Neural cell (in vitro differentiated cells): ENCODE results near the gene TBC1D8. TPM values are rescaled to one million over a fixed set of nuclear protein-coding genes. Genes with fewer than 3 reads are reported as not detected.

Source experiments
- H2AFZ ChIP-seq: fragments of 200-600, 300-800 bp; sonication (generic), shearing (Covaris generic); 2 replicates; pipeline ENCODE4 v1.6.0; 2014; ENCODE audit warnings: low read depth, mild to moderate bottlenecking, antibody characterized with exemption, low read length, moderate library complexity
- H3F3A ChIP-seq: fragments of 200-600 bp; shearing (Covaris generic); 2 replicates; pipeline ENCODE4 v1.6.1; 2016; ENCODE audit warnings: mild to moderate bottlenecking, moderate library complexity, mixed read lengths, antibody characterized with exemption, low read length; ENCODE audit not compliant: insufficient read depth, poor library complexity, severe bottlenecking
- H3K27ac ChIP-seq: fragments of 200-600, 300-800 bp; sonication (generic), shearing (Covaris generic); 2 replicates; pipeline ENCODE4 v1.5.1; 2014; ENCODE audit warnings: mild to moderate bottlenecking, low read length, moderate library complexity
- H3K27me3 ChIP-seq: fragments of 300-800, 200-600 bp; sonication (generic), shearing (Covaris generic); 2 replicates; pipeline ENCODE4 v1.6.0; 2014; ENCODE audit warnings: mild to moderate bottlenecking, low read depth, low read length, moderate library complexity; ENCODE audit not compliant: insufficient read depth
- H3K36me3 ChIP-seq: fragments of 300-800, 200-600 bp; sonication (generic), shearing (Covaris generic); 2 replicates; pipeline ENCODE4 v1.5.1; 2014; ENCODE audit warnings: mild to moderate bottlenecking, antibody characterized with exemption, low read length, moderate library complexity; ENCODE audit not compliant: insufficient read depth
- H3K4me2 ChIP-seq: fragments of 300-800, 200-600 bp; sonication (generic), shearing (Covaris generic); 2 replicates; pipeline ENCODE4 v1.6.0; 2014; ENCODE audit warnings: mild to moderate bottlenecking, low read length
- H3K4me3 ChIP-seq: fragments of 300-800, 200-600 bp; sonication (generic), shearing (Covaris generic); 2 replicates; pipeline ENCODE4 v1.5.1; 2014; ENCODE audit warnings: mild to moderate bottlenecking, low read length, moderate library complexity
- H3K79me2 ChIP-seq: fragments of 200-600 bp; shearing (Covaris generic); replicated peaks from 2 replicates; pipeline ENCODE4 v1.6.0; 2014; ENCODE audit warnings: mild to moderate bottlenecking, low read length, moderate library complexity; ENCODE audit not compliant: insufficient read depth
- H3K9ac ChIP-seq: fragments of 300-800, 200-600 bp; sonication (generic), shearing (Covaris generic); 2 replicates; pipeline ENCODE4 v1.6.1; 2016; ENCODE audit warnings: mild to moderate bottlenecking, low read length, mixed read lengths
- H3K9me2 ChIP-seq: fragments of 200-600 bp; shearing (Covaris generic); 2 replicates; pipeline ENCODE4 v1.6.1; 2016; ENCODE audit warnings: mild to moderate bottlenecking, low read length, mixed read lengths; ENCODE audit not compliant: insufficient read depth
- H3K9me3 ChIP-seq: fragments of 200-600, 300-800 bp; sonication (generic), shearing (Covaris generic); 2 replicates; pipeline ENCODE4 v1.6.1; 2016; ENCODE audit warnings: mild to moderate bottlenecking, mixed run types, low read length, moderate library complexity, mixed read lengths
- H4K20me1 ChIP-seq: fragments of 200-600 bp; shearing (Covaris generic); 2 replicates; pipeline ENCODE4 v1.6.1; 2016; ENCODE audit warnings: mild to moderate bottlenecking, mixed run types; ENCODE audit not compliant: insufficient read depth
- EP300 ChIP-seq: fragments of 450-650 bp; conservative IDR thresholded peaks from 2 replicates; pipeline ENCODE4 v1.6.1; 2014; ENCODE audit warnings: antibody characterized with exemption, mild to moderate bottlenecking, moderate library complexity; ENCODE audit not compliant: poor library complexity, severe bottlenecking
- EZH2 ChIP-seq: fragments of 200-600, 300-800 bp; shearing (Covaris generic), sonication (generic); IDR thresholded peaks from 2 replicates; pipeline ENCODE4 v1.6.1; 2014; ENCODE audit warnings: antibody characterized with exemption, low read length, borderline replicate concordance, mild to moderate bottlenecking; ENCODE audit not compliant: insufficient read depth, poor library complexity, severe bottlenecking
- MXI1 ChIP-seq: fragments of 450-650 bp; conservative IDR thresholded peaks from 2 replicates; pipeline ENCODE4 v1.6.1; 2014; ENCODE audit warnings: antibody characterized with exemption, mild to moderate bottlenecking; ENCODE audit not compliant: poor library complexity, severe bottlenecking
- POLR2AphosphoS5 ChIP-seq: IDR thresholded peaks from 2 replicates; pipeline ENCODE4 v1.6.1; 2012
- RAD21 ChIP-seq: fragments of 450-650 bp; conservative IDR thresholded peaks from 2 replicates; pipeline ENCODE4 v1.6.1; 2014; ENCODE audit warnings: antibody characterized with exemption, mild to moderate bottlenecking, moderate library complexity
- SMC3 ChIP-seq: fragments of 450-650 bp; conservative IDR thresholded peaks from 2 replicates; pipeline ENCODE4 v1.6.1; 2014; ENCODE audit warnings: antibody characterized with exemption, mild to moderate bottlenecking, moderate library complexity; ENCODE audit not compliant: poor library complexity
- TAF1 ChIP-seq: IDR thresholded peaks from 2 replicates; pipeline ENCODE4 v1.6.1; 2012; ENCODE audit warnings: low read depth
- polyA plus RNA-seq: library from polyadenylated mRNA; depleted of rRNA; stranded (reverse); fragments of >200 nt; gene quantifications from 2 replicates; pipeline ENCODE4 v1.2.3, GENCODE V29; 2014
- TF ChIP-seq, protein P1 (sequence below): IDR thresholded peaks from 2 replicates; pipeline ENCODE4 v1.6.1; 2012; ENCODE audit warnings: borderline replicate concordance
- TF ChIP-seq, protein P2 (sequence below): fragments of 450-650 bp; IDR thresholded peaks from 2 replicates; pipeline ENCODE4 v1.5.1; 2014; ENCODE audit warnings: antibody characterized with exemption, mild to moderate bottlenecking, moderate library complexity; ENCODE audit not compliant: poor library complexity, severe bottlenecking

The TBC1D8 gene
- polyA plus RNA-seq, 1 donor from 2014 or later = 5.3 TPM

DNA sequence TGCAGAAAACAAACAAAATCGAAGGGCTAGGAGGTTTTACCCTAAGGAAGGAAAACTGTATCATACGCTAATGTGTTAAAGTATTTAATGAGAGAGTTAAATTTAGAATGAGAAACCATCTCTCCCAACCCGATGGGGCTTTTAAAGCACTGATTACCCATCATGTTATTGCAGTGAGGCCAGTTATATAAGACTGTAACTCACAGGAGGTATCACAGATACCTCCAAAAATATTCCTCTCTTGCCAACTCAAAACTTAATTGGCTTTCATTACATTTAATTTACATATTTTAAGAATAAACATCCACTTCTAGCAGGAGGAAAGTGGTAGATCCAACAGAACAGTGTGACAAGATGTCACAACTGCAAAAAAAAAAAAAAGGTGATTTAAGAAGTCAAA lies 92.8 kb downstream of the TBC1D8 start:
- Histone ChIP-seq H3F3A (no peaks in the 10 kb centered on the region), H2AFZ (no peak overlapping the region), H3K4me2 (no peak overlapping the region), H3K9ac (no peak overlapping the region), H3K27me3 (no peaks in the 10 kb centered on the region), H3K4me3 (no peak overlapping the region), H3K9me2 (no peaks in the 10 kb centered on the region), H3K36me3 (no peaks in the 10 kb centered on the region), H3K27ac (no peak overlapping the region), H4K20me1 (no peaks in the 10 kb centered on the region), H3K79me2 (no peaks in the 10 kb centered on the region), H3K9me3 (no peaks in the 10 kb centered on the region)
- TF ChIP-seq RAD21 = no peak
- TF ChIP-seq, protein P1, sequence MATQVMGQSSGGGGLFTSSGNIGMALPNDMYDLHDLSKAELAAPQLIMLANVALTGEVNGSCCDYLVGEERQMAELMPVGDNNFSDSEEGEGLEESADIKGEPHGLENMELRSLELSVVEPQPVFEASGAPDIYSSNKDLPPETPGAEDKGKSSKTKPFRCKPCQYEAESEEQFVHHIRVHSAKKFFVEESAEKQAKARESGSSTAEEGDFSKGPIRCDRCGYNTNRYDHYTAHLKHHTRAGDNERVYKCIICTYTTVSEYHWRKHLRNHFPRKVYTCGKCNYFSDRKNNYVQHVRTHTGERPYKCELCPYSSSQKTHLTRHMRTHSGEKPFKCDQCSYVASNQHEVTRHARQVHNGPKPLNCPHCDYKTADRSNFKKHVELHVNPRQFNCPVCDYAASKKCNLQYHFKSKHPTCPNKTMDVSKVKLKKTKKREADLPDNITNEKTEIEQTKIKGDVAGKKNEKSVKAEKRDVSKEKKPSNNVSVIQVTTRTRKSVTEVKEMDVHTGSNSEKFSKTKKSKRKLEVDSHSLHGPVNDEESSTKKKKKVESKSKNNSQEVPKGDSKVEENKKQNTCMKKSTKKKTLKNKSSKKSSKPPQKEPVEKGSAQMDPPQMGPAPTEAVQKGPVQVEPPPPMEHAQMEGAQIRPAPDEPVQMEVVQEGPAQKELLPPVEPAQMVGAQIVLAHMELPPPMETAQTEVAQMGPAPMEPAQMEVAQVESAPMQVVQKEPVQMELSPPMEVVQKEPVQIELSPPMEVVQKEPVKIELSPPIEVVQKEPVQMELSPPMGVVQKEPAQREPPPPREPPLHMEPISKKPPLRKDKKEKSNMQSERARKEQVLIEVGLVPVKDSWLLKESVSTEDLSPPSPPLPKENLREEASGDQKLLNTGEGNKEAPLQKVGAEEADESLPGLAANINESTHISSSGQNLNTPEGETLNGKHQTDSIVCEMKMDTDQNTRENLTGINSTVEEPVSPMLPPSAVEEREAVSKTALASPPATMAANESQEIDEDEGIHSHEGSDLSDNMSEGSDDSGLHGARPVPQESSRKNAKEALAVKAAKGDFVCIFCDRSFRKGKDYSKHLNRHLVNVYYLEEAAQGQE = no peak
- no peak for TF ChIP-seq EP300
- no peak for TF ChIP-seq TAF1
- no peak for TF ChIP-seq SMC3
- no peak for TF ChIP-seq MXI1
- no peak for TF ChIP-seq POLR2AphosphoS5

DNA sequence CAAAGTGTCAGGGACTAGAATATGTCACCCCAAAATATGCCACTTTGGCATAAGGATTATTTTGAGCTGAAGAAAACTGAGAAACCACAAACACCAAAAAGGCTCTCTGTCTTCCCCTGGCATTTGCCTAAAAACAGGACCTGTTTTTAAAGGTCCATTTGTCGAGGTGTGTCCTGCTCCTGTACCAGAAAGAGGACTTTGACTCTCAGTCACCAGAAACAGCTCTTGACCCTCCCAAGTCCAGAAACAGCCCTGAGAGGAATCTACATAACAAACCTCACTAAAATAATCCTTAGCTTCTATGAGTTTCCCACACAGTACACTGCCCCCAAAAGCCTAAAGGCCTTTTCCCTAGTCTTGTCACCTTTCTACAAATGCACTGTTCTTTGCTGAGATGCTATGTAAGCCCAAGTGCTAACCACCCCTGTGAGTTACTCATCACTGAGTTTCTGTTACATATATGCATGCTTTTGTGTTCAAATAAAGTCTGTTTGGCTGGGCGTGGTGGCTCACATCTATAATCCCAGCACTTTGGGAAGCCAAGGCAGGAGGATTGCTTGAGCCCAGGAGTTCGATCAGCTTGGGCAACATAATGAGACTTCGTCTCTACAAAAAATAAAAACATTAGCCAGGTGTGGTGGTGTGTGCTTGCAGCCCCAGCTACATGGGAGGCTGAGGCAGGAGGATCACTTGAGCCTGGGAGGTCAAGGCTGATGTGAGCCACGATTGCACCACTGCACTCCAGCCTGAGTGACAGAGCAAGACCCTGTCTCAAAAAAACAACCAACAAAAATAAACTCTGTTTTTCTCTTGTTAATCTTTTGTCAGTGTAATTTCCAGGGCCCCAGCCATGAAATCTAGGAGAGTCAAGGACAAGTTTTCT lies 93.9 kb downstream of the TBC1D8 start:
- Histone ChIP-seq H3K36me3 (no peaks in the 10 kb centered on the region), H3F3A (no peaks in the 10 kb centered on the region), H2AFZ (no peak overlapping the region), H3K4me2 (no peak overlapping the region), H3K4me3 (no peak overlapping the region), H4K20me1 (no peaks in the 10 kb centered on the region), H3K9ac (no peak overlapping the region), H3K79me2 (no peaks in the 10 kb centered on the region), H3K9me3 (no peaks in the 10 kb centered on the region), H3K27me3 (no peaks in the 10 kb centered on the region), H3K27ac (no peak overlapping the region), H3K9me2 (no peaks in the 10 kb centered on the region)
- TF ChIP-seq EP300 (no peak), RAD21 (no peak), MXI1 (no peak), EZH2 (no peak), TAF1 (no peak), SMC3 (no peak), POLR2AphosphoS5 (no peak)
- TF ChIP-seq, protein P2, sequence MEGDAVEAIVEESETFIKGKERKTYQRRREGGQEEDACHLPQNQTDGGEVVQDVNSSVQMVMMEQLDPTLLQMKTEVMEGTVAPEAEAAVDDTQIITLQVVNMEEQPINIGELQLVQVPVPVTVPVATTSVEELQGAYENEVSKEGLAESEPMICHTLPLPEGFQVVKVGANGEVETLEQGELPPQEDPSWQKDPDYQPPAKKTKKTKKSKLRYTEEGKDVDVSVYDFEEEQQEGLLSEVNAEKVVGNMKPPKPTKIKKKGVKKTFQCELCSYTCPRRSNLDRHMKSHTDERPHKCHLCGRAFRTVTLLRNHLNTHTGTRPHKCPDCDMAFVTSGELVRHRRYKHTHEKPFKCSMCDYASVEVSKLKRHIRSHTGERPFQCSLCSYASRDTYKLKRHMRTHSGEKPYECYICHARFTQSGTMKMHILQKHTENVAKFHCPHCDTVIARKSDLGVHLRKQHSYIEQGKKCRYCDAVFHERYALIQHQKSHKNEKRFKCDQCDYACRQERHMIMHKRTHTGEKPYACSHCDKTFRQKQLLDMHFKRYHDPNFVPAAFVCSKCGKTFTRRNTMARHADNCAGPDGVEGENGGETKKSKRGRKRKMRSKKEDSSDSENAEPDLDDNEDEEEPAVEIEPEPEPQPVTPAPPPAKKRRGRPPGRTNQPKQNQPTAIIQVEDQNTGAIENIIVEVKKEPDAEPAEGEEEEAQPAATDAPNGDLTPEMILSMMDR = no peak
- TF ChIP-seq, protein P1 = no peak
